GM18951 (cell line): ENCODE results near the gene AKAP13.

ENCODE experiments used
- POLR2A ChIP-seq: IDR thresholded peaks from 4 replicates; pipeline ENCODE4 v1.6.1; 2011; ENCODE audit warnings: mild to moderate bottlenecking; ENCODE audit not compliant: insufficient read length, insufficient read depth; ENCODE audit errors: extremely low read depth
- in situ Hi-C: fragments of 300-500 bp; cut with MboI; formaldehyde crosslinking; loops from one replicate; pipeline ENCODE4 v1.12.0; 2022; ENCODE audit warnings: low sequenced_read_pairs, mixed read lengths, inconsistent platforms; ENCODE audit not compliant: unreplicated experiment

Gene AKAP13

GRCh38 chr15:85406916-85407315 is 26.5 kb downstream of the AKAP13 start:
- no peak for TF ChIP-seq POLR2A
- in situ Hi-C loops: no loop called here

GRCh38 chr15:85407421-85408269 is 27.2 kb downstream of the AKAP13 start:
- in situ Hi-C loops: no loop called here
- TF ChIP-seq POLR2A: no peak

GRCh38 chr15:85408270-85408746 is 27.9 kb downstream of the AKAP13 start:
- TF ChIP-seq POLR2A: no peak
- in situ Hi-C loops: no loop called here

GRCh38 chr15:85412066-85412465 is 31.7 kb downstream of the AKAP13 start:
- no peak for TF ChIP-seq POLR2A
- in situ Hi-C loops: loop anchor here (10.0 kb wide), 1 partner anchor 97 kb away; no protein-coding TSS in a partner anchor

GRCh38 chr15:85412956-85413854 is 32.8 kb downstream of the AKAP13 start:
- no peak for TF ChIP-seq POLR2A
- in situ Hi-C loops: loop anchor here (10.0 kb wide), 1 partner anchor 98 kb away; no protein-coding TSS in a partner anchor

GRCh38 chr15:85414037-85414436 is 33.6 kb downstream of the AKAP13 start:
- no peak for TF ChIP-seq POLR2A
- in situ Hi-C loops: loop anchor here (10.0 kb wide), 1 partner anchor 99 kb away; no protein-coding TSS in a partner anchor

- TF ChIP-seq POLR2A: no peak
- in situ Hi-C loops: loop anchor here (10.0 kb wide), 1 partner anchor 100 kb away; no protein-coding TSS in a partner anchor
These were observed 34.1 kb downstream of the AKAP13 start for GRCh38 chr15:85414495-85414894.

- no peak for TF ChIP-seq POLR2A
- in situ Hi-C loops: loop anchor here (10.0 kb wide), 1 partner anchor 100 kb away; no protein-coding TSS in a partner anchor
These were observed 34.6 kb downstream of the AKAP13 start for GRCh38 chr15:85414991-85415390.

GRCh38 chr15:85415783-85416182 is 35.4 kb downstream of the AKAP13 start:
- in situ Hi-C loops: loop anchor here (10.0 kb wide), 1 partner anchor 101 kb away; no protein-coding TSS in a partner anchor
- no peak for TF ChIP-seq POLR2A

- in situ Hi-C loops: loop anchor here (10.0 kb wide), 1 partner anchor 102 kb away; no protein-coding TSS in a partner anchor
- TF ChIP-seq POLR2A: no peak
These were observed 36.9 kb downstream of the AKAP13 start for GRCh38 chr15:85417276-85417675.

GRCh38 chr15:85419161-85419560 is 38.8 kb downstream of the AKAP13 start:
- in situ Hi-C loops: loop anchor here (10.0 kb wide), 1 partner anchor 104 kb away; no protein-coding TSS in a partner anchor
- no peak for TF ChIP-seq POLR2A

GRCh38 chr15:85421116-85421925 is 40.9 kb downstream of the AKAP13 start:
- in situ Hi-C loops: no loop called here
- no peak for TF ChIP-seq POLR2A

GRCh38 chr15:85422607-85423006 is 42.2 kb downstream of the AKAP13 start:
- in situ Hi-C loops: no loop called here
- no peak for TF ChIP-seq POLR2A
